Measurements from ENCODE around the gene NF2.

The NF2 gene

GRCh38 chr22:29701155-29701999 lies 97.9 kb downstream of the NF2 start:
- no peak for TF ChIP-seq EZH2phosphoT487 (IDR thresholded peaks at IDR 0.05; ENCODE audit: borderline replicate concordance)
- TF ChIP-seq, protein P1, sequence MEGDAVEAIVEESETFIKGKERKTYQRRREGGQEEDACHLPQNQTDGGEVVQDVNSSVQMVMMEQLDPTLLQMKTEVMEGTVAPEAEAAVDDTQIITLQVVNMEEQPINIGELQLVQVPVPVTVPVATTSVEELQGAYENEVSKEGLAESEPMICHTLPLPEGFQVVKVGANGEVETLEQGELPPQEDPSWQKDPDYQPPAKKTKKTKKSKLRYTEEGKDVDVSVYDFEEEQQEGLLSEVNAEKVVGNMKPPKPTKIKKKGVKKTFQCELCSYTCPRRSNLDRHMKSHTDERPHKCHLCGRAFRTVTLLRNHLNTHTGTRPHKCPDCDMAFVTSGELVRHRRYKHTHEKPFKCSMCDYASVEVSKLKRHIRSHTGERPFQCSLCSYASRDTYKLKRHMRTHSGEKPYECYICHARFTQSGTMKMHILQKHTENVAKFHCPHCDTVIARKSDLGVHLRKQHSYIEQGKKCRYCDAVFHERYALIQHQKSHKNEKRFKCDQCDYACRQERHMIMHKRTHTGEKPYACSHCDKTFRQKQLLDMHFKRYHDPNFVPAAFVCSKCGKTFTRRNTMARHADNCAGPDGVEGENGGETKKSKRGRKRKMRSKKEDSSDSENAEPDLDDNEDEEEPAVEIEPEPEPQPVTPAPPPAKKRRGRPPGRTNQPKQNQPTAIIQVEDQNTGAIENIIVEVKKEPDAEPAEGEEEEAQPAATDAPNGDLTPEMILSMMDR (conservative IDR thresholded peaks at IDR 0.05; ENCODE audit: low read length) = 0 out of 2 replicates have a peak, but pooled peaks have one; percentile 16
- no peak overlapping the region for H3K4me3 ChIP-seq (ENCODE audit: low read length, poor library complexity, severe bottlenecking)
- no peaks in the 10 kb centered on the region for H3K9me3 ChIP-seq (ENCODE audit: insufficient read depth, low read depth, low read length)
- no peak overlapping the region for H3K4me2 ChIP-seq (ENCODE audit: low read depth, low read length, poor library complexity, severe bottlenecking)
- no peak overlapping the region for H3K9ac ChIP-seq (ENCODE audit: low read depth, low read length, poor library complexity, severe bottlenecking)
- H3K9me2 ChIP-seq (replicated peaks; ENCODE audit: low read depth, low read length) = no peaks in the 10 kb centered on the region
- H3K4me1 ChIP-seq (ENCODE audit: insufficient read depth, low read length, poor library complexity, severe bottlenecking) = no peaks in the 10 kb centered on the region
- H4K20me1 ChIP-seq (ENCODE audit: insufficient read depth, low read length, poor library complexity, severe bottlenecking) = no peaks in the 10 kb centered on the region
- no peaks in the 10 kb centered on the region for H3F3A ChIP-seq (ENCODE audit: low read depth)
- no peaks in the 10 kb centered on the region for H3K79me2 ChIP-seq (ENCODE audit: insufficient read depth, low read length)
- no peaks in the 10 kb centered on the region for H3K27me3 ChIP-seq (ENCODE audit: insufficient read depth, low read length, poor library complexity, severe bottlenecking)
- H3K36me3 ChIP-seq (ENCODE audit: insufficient read depth, low read length) = peaks cover 13% of the 10 kb centered on the region; the same call in 1 of the 2 replicates
- H2AFZ ChIP-seq (ENCODE audit: low read length) = no peak overlapping the region

DNA sequence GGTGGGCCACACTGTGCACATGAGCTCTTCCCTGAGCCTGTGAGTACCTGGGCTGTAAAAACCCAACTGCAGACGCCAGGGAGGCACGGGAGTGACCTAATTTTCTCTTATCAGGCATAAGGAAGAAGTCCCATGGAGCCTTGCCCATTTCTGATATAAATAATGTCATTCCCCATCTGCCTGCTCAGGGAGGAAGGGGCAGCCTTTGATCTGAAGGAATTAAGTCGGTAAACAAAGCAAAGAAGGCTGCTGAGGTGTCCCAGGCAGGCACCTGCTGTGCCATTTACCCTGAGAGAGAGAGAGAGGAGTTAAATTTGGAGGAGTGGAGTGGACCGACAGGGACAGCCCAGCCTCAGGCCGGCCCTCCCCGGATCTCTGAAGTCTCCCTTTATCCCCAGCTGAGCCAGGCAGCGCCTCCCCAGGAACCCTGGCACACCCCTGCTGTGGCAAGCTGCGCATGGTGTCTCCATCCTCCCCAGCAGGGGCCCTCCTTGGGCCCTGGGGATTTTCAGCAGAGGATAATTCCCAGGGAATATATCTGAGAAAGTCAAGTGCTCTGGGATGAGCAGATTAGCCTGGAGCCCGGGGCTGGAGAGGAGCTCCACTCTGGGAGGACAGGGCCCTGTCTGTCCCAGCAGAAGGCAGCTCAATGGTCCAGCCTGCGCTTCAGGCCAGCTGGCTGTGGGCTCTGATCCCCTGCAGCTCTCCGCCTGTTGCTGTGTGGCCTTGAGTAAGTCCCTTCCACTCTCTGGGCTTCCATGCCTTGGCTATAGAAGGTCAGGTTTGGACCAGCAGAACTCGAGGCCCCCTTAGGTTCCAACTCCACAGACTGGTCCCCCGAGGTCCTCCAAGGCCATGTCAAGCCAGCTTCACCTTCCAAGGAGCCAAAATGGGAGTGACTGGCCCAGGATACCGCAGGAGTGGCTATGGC lies 98.8 kb downstream of the NF2 start:
- no peak overlapping the region for H3K4me2 ChIP-seq (ENCODE audit: low read depth, low read length, poor library complexity, severe bottlenecking)
- H3K36me3 ChIP-seq (ENCODE audit: insufficient read depth, low read length) = peaks cover 9% of the 10 kb centered on the region; the same call in 1 of the 2 replicates
- no peak overlapping the region for H2AFZ ChIP-seq (ENCODE audit: low read length)
- no peaks in the 10 kb centered on the region for H3K9me2 ChIP-seq (replicated peaks; ENCODE audit: low read depth, low read length)
- H3K9me3 ChIP-seq (ENCODE audit: insufficient read depth, low read depth, low read length) = no peaks in the 10 kb centered on the region
- no peak overlapping the region for H3K9ac ChIP-seq (ENCODE audit: low read depth, low read length, poor library complexity, severe bottlenecking)
- H3K4me3 ChIP-seq (ENCODE audit: low read length, poor library complexity, severe bottlenecking) = no peak overlapping the region
- TF ChIP-seq, protein P1 (conservative IDR thresholded peaks at IDR 0.05; ENCODE audit: low read length) = no peak
- TF ChIP-seq EZH2phosphoT487 (IDR thresholded peaks at IDR 0.05; ENCODE audit: borderline replicate concordance) = no peak
- no peaks in the 10 kb centered on the region for H3K27me3 ChIP-seq (ENCODE audit: insufficient read depth, low read length, poor library complexity, severe bottlenecking)
- no peaks in the 10 kb centered on the region for H3F3A ChIP-seq (ENCODE audit: low read depth)
- no peaks in the 10 kb centered on the region for H4K20me1 ChIP-seq (ENCODE audit: insufficient read depth, low read length, poor library complexity, severe bottlenecking)
- H3K4me1 ChIP-seq (ENCODE audit: insufficient read depth, low read length, poor library complexity, severe bottlenecking) = no peaks in the 10 kb centered on the region
- no peaks in the 10 kb centered on the region for H3K79me2 ChIP-seq (ENCODE audit: insufficient read depth, low read length)

DNA sequence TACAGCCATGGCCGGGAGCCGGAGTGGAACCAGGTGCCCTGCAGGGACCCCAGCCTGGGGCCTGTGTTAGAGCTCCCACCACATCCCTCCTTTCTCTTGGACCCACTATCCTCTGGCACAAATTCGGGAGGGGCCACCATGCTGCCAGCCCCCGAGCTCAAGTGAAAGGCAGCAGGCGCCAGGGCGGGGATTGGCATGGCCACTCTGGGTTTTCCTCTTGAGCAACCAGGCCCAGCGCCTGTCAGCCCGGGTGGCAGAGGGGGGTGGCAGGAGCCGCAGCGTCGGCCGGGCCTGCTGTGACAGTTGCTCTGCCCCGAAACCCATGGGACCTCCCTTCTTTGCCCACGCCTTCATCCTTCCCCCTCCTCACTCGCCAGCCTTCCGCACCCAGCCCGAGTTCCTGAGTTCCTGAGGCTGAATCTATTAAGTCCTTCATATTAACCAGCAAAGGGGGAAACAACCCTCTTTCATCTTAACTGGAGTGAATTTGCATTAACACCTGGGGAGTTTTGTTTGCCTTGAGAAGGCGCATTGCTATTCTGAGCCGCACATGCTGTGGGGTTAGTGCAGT lies 99.6 kb downstream of the NF2 start:
- no peaks in the 10 kb centered on the region for H3K27me3 ChIP-seq (ENCODE audit: insufficient read depth, low read length, poor library complexity, severe bottlenecking)
- no peaks in the 10 kb centered on the region for H3K9me2 ChIP-seq (replicated peaks; ENCODE audit: low read depth, low read length)
- no peaks in the 10 kb centered on the region for H3F3A ChIP-seq (ENCODE audit: low read depth)
- H3K9ac ChIP-seq (ENCODE audit: low read depth, low read length, poor library complexity, severe bottlenecking) = no peak overlapping the region
- no peaks in the 10 kb centered on the region for H3K9me3 ChIP-seq (ENCODE audit: insufficient read depth, low read depth, low read length)
- no peak overlapping the region for H3K4me3 ChIP-seq (ENCODE audit: low read length, poor library complexity, severe bottlenecking)
- H3K79me2 ChIP-seq (ENCODE audit: insufficient read depth, low read length) = no peaks in the 10 kb centered on the region
- no peak overlapping the region for H2AFZ ChIP-seq (ENCODE audit: low read length)
- H3K36me3 ChIP-seq (ENCODE audit: insufficient read depth, low read length) = peaks cover 2% of the 10 kb centered on the region; the same call in 1 of the 2 replicates
- H3K4me1 ChIP-seq (ENCODE audit: insufficient read depth, low read length, poor library complexity, severe bottlenecking) = no peaks in the 10 kb centered on the region
- no peak for TF ChIP-seq EZH2phosphoT487 (IDR thresholded peaks at IDR 0.05; ENCODE audit: borderline replicate concordance)
- TF ChIP-seq, protein P1 (conservative IDR thresholded peaks at IDR 0.05; ENCODE audit: low read length) = no peak
- no peaks in the 10 kb centered on the region for H4K20me1 ChIP-seq (ENCODE audit: insufficient read depth, low read length, poor library complexity, severe bottlenecking)
- H3K4me2 ChIP-seq (ENCODE audit: low read depth, low read length, poor library complexity, severe bottlenecking) = no peak overlapping the region
